SU-DHL-6 (cell line): ENCODE data around the gene EPB41L3.

Experiments
- CTCF ChIP-seq: fragments of 200-600 bp; sonication (generic); IDR thresholded peaks from one replicate; pipeline ENCODE4 v1.5.1; 2017; ENCODE audit warnings: antibody characterized with exemption, mild to moderate bottlenecking, low read length, moderate library complexity; ENCODE audit not compliant: insufficient read depth, poor library complexity, severe bottlenecking
- EZH2phosphoT487 ChIP-seq: fragments of 200-600 bp; sonication (generic), shearing (Covaris generic); conservative IDR thresholded peaks from 2 replicates; pipeline ENCODE4 v1.6.1; 2018; ENCODE audit warnings: mild to moderate bottlenecking, antibody characterized with exemption, low read length, moderate library complexity, mixed read lengths

GRCh38 chr18:5380586-5380985, 163.2 kb downstream of the EPB41L3 start:
- TF ChIP-seq CTCF (no peak), EZH2phosphoT487 (no peak)
